ENCODE results near the gene AQP12B.
A peak's percentile ranks its signal among the peaks of the same experiment; 100 is the strongest.
"Not testable (repeated sequence)": the region's sequence is repeated elsewhere in the genome, so short reads cannot be mapped to it uniquely, and the experiment has no call there.

The AQP12B gene

GRCh38 chr2:240690421-240691074 lies 7.9 kb upstream of the AQP12B start:
- DNase-seq (ENCODE audit: insufficient read length) = not testable (repeated sequence)
- peak; percentile 71 for FAIRE-seq

GRCh38 chr2:240689975-240690374 lies 7.3 kb upstream of the AQP12B start:
- TF ChIP-seq POLR2AphosphoS5 (IDR thresholded peaks at IDR 0.05; ENCODE audit: low read depth, low read length) (no peak), TAF1 (IDR thresholded peaks at IDR 0.05; ENCODE audit: borderline replicate concordance, low read depth, low read length) (no peak), POLR2A (IDR thresholded peaks at IDR 0.05; ENCODE audit: low read depth, low read length) (no peak)
- FAIRE-seq = no peak
- DNase-seq (ENCODE audit: insufficient read length) = no peak

GRCh38 chr2:240688553-240688919 lies 5.9 kb upstream of the AQP12B start:
- FAIRE-seq (no peak), DNase-seq (ENCODE audit: insufficient read length) (no peak)
- no peak for TF ChIP-seq POLR2AphosphoS5 (IDR thresholded peaks at IDR 0.05; ENCODE audit: low read depth, low read length)
- TF ChIP-seq POLR2A (IDR thresholded peaks at IDR 0.05; ENCODE audit: low read depth, low read length) = no peak
- no peak for TF ChIP-seq TAF1 (IDR thresholded peaks at IDR 0.05; ENCODE audit: borderline replicate concordance, low read depth, low read length)

GRCh38 chr2:240687741-240688552 lies 5.3 kb upstream of the AQP12B start:
- no peak for DNase-seq (ENCODE audit: insufficient read length)
- TF ChIP-seq TAF1 (IDR thresholded peaks at IDR 0.05; ENCODE audit: borderline replicate concordance, low read depth, low read length) = no peak

GRCh38 chr2:240687045-240687740 lies 4.5 kb upstream of the AQP12B start:
- no peak for FAIRE-seq
- TF ChIP-seq TAF1 (IDR thresholded peaks at IDR 0.05; ENCODE audit: borderline replicate concordance, low read depth, low read length) (no peak), POLR2A (IDR thresholded peaks at IDR 0.05; ENCODE audit: low read depth, low read length) (no peak), POLR2AphosphoS5 (IDR thresholded peaks at IDR 0.05; ENCODE audit: low read depth, low read length) (no peak)
- no peak for DNase-seq (ENCODE audit: insufficient read length)

More at GRCh38 chr2:240687741-240688552, 5.3 kb upstream of the AQP12B start:
- FAIRE-seq = no peak

GRCh38 chr2:240686460-240686859 lies 3.8 kb upstream of the AQP12B start:
- FAIRE-seq = no peak
- no peak for DNase-seq (ENCODE audit: insufficient read length)
- TF ChIP-seq POLR2A (IDR thresholded peaks at IDR 0.05; ENCODE audit: low read depth, low read length) = no peak
- no peak for TF ChIP-seq POLR2AphosphoS5 (IDR thresholded peaks at IDR 0.05; ENCODE audit: low read depth, low read length)
- no peak for TF ChIP-seq TAF1 (IDR thresholded peaks at IDR 0.05; ENCODE audit: borderline replicate concordance, low read depth, low read length)

GRCh38 chr2:240685771-240686371 lies 3.2 kb upstream of the AQP12B start:
- FAIRE-seq (no peak), DNase-seq (ENCODE audit: insufficient read length) (peak; percentile 36)
- TF ChIP-seq POLR2AphosphoS5 (IDR thresholded peaks at IDR 0.05; ENCODE audit: low read depth, low read length) (no peak), POLR2A (IDR thresholded peaks at IDR 0.05; ENCODE audit: low read depth, low read length) (no peak), TAF1 (IDR thresholded peaks at IDR 0.05; ENCODE audit: borderline replicate concordance, low read depth, low read length) (no peak)

GRCh38 chr2:240683980-240684728 lies 1.5 kb upstream of the AQP12B start:
- peak; percentile 46 for FAIRE-seq
- not testable (repeated sequence) for DNase-seq (ENCODE audit: insufficient read length)

- FAIRE-seq = peak; percentile 98
- not testable (repeated sequence) for DNase-seq (ENCODE audit: insufficient read length)
Measured at GRCh38 chr2:240683329-240683979, 769 bp upstream of the AQP12B start.

- FAIRE-seq; DNase-seq (ENCODE audit: insufficient read length): not testable (repeated sequence)
Measured at GRCh38 chr2:240680185-240680584, 2.5 kb downstream of the AQP12B start.

GRCh38 chr2:240678909-240679308 lies 3.8 kb downstream of the AQP12B start:
- FAIRE-seq; DNase-seq (ENCODE audit: insufficient read length): not testable (repeated sequence)

- not testable (repeated sequence) for FAIRE-seq
Measured at GRCh38 chr2:240678043-240678442, 4.6 kb downstream of the AQP12B start.

GRCh38 chr2:240675345-240675744 lies 7.3 kb downstream of the AQP12B start:
- not testable (repeated sequence) for DNase-seq (ENCODE audit: insufficient read length)
- peak; percentile 67 for FAIRE-seq

More at GRCh38 chr2:240678043-240678442, 4.6 kb downstream of the AQP12B start:
- DNase-seq (ENCODE audit: insufficient read length) = not testable (repeated sequence)

- not testable (repeated sequence) for FAIRE-seq; DNase-seq (ENCODE audit: insufficient read length)
Measured at GRCh38 chr2:240674461-240675184, 8.1 kb downstream of the AQP12B start.
